Bronchial epithelial cell (primary cell): ENCODE results near the gene CANT1. TPM values are rescaled to one million over a fixed set of nuclear protein-coding genes. Genes with fewer than 3 reads are reported as not detected.

ENCODE experiments used
- DNase-seq: peaks from one replicate; pipeline ENCODE4 v3.0.0-alpha.2; 2010; ENCODE audit warnings: low read depth
- FAIRE-seq: peaks from 2 replicates; lab custom pipeline; 2011; peaks lifted over from hg19 to GRCh38; lab: Jason Lieb, UNC
- H3K27me3 ChIP-seq: 2 replicates; pipeline ENCODE4 v1.5.1; 2011; ENCODE audit warnings: low read length; ENCODE audit not compliant: control insufficient read depth, insufficient read depth
- H3K36me3 ChIP-seq: 2 replicates; pipeline ENCODE4 v1.5.1; 2011; ENCODE audit warnings: low read length; ENCODE audit not compliant: control insufficient read depth, insufficient read depth
- H3K4me3 ChIP-seq: 2 replicates; pipeline ENCODE4 v1.5.1; 2011; ENCODE audit warnings: mild to moderate bottlenecking, low read depth, low read length, control low read depth
- CTCF ChIP-seq: IDR thresholded peaks from 2 replicates; pipeline ENCODE4 v1.5.1; 2011; ENCODE audit warnings: mild to moderate bottlenecking, moderate library complexity, low read length, control low read depth, inconsistent platforms; ENCODE audit not compliant: insufficient read depth, severe bottlenecking
- total RNA-seq: library from RNA; depleted of rRNA; stranded (reverse); fragments of >200 nt; gene quantifications from 2 replicates; pipeline ENCODE4 v1.2.1, GENCODE V29; 2014

The CANT1 gene
- total RNA-seq, 1 donor from 2014 or later: 60.0 TPM

DNA sequence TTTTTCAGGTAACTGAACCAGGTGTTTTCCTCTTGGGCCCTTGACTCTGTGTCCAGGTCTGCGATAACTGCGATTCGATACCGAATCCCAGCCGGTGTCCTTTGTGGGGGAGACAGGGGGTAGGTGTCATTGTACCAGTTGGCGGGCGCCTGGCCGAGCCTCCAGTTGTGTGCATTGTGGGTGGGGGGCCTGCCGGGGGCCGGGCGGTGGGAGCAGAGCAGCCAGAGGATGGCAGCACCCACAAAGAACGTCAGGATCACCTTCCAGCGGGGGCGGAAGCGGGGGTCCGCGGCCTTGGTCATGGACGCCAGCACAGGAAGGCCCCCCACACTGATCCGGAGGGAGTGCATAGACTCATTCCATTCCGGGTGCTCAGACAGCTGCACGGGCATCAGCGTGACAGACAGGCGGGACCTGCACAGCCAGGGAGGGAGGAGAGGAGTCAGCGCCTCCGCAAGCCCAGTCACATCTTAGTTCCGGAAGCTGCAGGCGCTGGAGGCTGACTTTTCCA, 12.3 kb downstream of the CANT1 start:
- Histone ChIP-seq H3K36me3 (peaks cover 35% of the 10 kb centered on the region), H3K27me3 (no peaks in the 10 kb centered on the region), H3K4me3 (no peak overlapping the region)
- TF ChIP-seq CTCF: no peak
- DNase-seq: no peak
- FAIRE-seq: peak; percentile 47

GRCh38 chr17:78996781-78997201, 12.8 kb downstream of the CANT1 start:
- FAIRE-seq (peak; percentile 84), DNase-seq (no peak)
- no peak for TF ChIP-seq CTCF
- no peaks in the 10 kb centered on the region for H3K27me3 ChIP-seq
- H3K4me3 ChIP-seq: no peak overlapping the region
- H3K36me3 ChIP-seq: peaks cover 33% of the 10 kb centered on the region

GRCh38 chr17:78995761-78996451, 13.7 kb downstream of the CANT1 start:
- Histone ChIP-seq H3K27me3 (no peaks in the 10 kb centered on the region), H3K36me3 (peaks cover 36% of the 10 kb centered on the region), H3K4me3 (no peak overlapping the region)
- FAIRE-seq (no peak), DNase-seq (no peak)
- TF ChIP-seq CTCF: no peak

- DNase-seq (no peak), FAIRE-seq (no peak)
- H3K36me3 ChIP-seq: peaks cover 33% of the 10 kb centered on the region
- H3K27me3 ChIP-seq: no peaks in the 10 kb centered on the region
- TF ChIP-seq CTCF: no peak
- no peak overlapping the region for H3K4me3 ChIP-seq
These were observed 14.4 kb downstream of the CANT1 start for GRCh38 chr17:78995022-78995760.

- TF ChIP-seq CTCF: no peak
These were observed 15.4 kb downstream of the CANT1 start for GRCh38 chr17:78993981-78994671.

More at GRCh38 chr17:78993981-78994671, 15.4 kb downstream of the CANT1 start:
- FAIRE-seq (no peak), DNase-seq (no peak)
- Histone ChIP-seq H3K36me3 (peaks cover 29% of the 10 kb centered on the region), H3K27me3 (no peaks in the 10 kb centered on the region), H3K4me3 (no peak overlapping the region)
